Measurements from ENCODE around the gene MYRIP.
"Not testable (repeated sequence)": the region's sequence is repeated elsewhere in the genome, so short reads cannot be mapped to it uniquely, and the experiment has no call there.

MYRIP gene

DNA sequence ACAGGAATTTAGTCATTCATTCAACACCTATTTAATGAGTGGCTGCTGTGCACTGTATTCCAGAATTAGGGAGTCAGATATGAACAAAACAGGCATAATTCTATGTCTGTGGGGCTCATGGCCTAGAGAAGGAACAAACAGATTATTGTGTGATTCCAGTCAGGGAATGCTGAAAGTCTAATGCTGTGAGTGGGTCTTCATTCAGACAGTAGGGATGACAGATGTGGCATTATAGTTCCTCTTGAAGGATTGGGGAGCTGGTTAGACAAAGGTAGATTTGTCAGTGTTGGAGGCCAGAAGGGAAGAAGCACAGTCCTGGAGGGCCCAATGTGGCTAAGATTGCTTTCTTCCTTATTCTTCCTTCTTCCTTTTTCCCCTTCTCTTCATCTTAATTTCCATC lies 273.7 kb downstream of the MYRIP start:
- DNase-seq (ENCODE audit: low read depth in 2 of 2), result no peak

GRCh38 chr3:40084424-40084823 lies 275.0 kb downstream of the MYRIP start:
- not testable (repeated sequence) for DNase-seq (ENCODE audit: low read depth in 2 of 2)

- no peak for DNase-seq (ENCODE audit: low read depth in 2 of 2)
These were observed 277.8 kb downstream of the MYRIP start for GRCh38 chr3:40086890-40087883.

GRCh38 chr3:40088527-40089170 lies 279.2 kb downstream of the MYRIP start:
- no peak for DNase-seq (ENCODE audit: low read depth in 2 of 2)

DNA sequence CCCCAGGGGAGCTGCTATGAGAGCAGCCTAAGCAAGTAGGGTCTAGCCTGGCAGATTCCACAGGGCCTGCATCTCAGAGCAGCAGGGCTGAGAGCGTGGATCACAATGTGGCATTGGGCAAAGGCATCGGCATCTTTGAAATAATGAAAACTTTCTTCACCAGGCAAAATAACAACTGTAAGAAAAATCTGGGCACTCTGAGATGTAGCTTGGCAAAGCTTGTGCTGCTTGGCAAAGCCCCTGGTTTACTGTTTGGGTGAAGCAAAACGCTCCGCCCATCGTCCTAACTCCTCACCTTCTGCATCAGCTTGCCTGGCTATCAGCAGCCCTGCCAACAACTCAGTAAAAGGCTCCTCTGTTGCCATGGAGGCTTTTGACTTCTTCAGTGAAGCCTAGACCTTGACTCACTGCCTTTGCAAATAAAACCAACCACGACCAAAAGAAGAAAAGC lies 287.3 kb downstream of the MYRIP start:
- no peak for DNase-seq (ENCODE audit: low read depth in 2 of 2)

DNA sequence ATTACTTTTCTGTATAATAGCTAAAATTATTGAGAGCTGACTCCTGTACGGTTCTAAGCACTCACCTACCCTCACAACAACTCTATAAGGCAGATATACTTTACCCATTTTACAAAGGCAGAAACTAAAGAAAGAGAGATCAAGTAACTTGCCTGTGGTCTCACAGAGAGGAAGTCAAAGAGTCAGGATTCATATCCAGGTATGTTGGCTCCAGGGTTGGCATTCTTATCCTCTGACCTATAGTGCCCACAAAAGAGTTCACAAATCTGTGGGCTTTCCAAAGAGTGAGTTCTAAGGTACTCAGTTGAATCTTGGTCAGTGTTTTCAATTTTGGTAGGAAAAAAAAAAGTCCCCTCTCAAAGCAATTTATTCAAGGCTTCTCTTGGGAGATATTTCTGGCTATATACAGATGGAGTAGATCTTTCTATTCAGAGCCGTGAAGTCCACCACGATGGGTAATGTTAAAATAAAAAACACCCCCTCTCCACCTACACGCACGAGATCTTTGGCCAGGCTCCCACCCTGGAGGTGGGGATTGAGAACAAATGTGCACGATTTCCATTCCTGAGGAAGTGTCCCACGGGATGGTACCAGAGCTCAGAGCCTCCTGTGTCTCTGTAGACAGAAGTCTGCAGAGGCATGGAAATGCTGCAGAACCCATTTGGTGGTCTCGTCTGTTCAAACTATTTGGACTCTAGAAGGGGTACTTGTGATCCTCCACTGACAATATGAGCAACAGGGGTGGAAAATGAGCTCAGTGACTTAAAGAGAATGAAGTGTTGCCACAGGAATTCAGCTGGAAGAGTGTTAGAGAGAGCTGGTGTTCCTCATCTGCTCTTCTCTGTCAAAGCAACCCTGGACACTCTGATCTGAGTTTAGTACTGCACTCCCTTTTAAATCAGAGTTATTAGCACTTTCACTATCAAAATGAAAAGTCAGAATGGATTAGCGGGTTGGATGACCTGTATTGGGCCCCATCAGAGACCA lies 288.0 kb downstream of the MYRIP start:
- no peak for DNase-seq (ENCODE audit: low read depth in 2 of 2)

DNA sequence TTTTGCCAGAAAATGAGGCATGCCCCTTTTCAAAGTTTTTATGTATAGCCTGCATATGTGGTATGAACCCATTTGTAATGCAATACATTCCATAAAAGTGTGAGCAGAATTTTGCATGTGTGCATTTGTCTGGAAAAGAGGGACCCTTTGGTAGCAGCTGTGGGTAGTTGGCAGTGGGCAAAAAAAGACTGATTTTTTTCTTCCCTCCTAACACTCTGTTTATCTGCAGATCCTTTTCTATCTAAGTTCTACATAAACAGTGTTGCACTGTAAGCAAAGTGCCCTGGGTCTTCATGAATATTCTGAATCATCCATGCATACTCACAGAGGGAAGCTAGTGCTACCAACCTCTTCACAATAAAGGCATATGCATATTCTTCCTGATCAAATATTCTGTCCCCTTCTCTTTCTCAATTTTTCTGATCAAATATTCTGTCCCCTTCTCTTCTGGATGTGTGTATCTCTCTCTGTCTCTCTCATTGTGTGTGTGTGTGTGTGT lies 288.9 kb downstream of the MYRIP start:
- no peak for DNase-seq (ENCODE audit: low read depth in 2 of 2)

DNA sequence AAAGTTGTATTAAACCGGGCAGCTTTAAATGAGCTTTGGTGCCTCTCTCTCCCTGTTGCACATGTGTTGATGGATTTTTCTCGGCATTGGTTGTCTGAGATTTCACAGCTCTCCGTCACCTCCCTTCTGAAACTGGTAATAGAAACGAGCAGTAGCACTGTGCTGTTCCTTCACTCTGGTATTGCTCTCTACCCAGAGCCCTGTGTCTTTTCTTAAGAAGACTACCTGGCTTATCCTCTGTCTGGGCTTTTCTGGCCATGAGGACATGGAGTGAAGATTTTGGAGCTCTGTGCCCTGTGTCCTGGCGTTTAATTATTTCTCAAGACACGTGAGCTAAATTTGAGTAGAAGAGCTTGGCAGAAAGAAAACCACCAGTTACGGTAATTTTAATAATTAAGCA lies 290.5 kb downstream of the MYRIP start:
- no peak for DNase-seq (ENCODE audit: low read depth in 2 of 2)

DNA sequence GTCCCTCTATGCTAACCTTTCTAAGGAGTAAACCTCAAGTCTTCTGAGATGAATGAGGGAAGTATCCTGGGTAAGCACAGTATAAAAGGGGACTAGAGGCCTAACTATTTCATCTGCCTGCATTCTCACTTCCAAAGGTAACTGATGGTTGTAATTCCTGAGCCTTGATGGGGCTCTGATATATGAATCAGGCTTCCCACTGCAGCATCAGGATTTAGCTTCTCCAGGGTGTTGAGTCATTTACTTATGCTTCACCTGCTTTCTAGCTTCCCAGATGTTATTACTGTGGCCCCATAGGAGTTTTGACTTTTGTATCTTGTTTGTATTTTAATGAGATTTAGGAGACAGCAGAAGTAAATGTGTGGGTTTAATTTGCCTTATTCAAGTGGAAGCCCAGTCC lies 292.8 kb downstream of the MYRIP start:
- DNase-seq (ENCODE audit: low read depth in 2 of 2), result no peak

DNA sequence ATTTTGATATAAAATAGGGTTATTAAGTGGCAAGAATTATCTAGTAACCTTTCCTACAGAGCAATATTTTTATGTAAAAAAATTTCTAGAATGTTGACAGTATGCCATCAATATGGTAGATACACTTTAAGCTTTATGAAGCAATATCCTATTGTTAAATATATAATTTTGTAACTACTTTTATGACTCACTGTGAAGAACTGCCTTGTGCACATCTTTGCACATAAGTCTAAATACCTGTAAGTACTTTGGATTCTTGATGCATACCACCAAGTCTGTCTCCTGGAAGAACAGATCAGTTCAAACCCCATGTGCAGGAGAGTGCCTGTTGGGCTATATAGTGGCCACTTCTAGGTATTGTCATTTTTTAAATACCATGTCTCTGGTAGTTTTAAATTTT lies 294.4 kb downstream of the MYRIP start:
- no peak for DNase-seq (ENCODE audit: low read depth in 2 of 2)

GRCh38 chr3:40104441-40104840 lies 295.0 kb downstream of the MYRIP start:
- no peak for DNase-seq (ENCODE audit: low read depth in 2 of 2)

DNA sequence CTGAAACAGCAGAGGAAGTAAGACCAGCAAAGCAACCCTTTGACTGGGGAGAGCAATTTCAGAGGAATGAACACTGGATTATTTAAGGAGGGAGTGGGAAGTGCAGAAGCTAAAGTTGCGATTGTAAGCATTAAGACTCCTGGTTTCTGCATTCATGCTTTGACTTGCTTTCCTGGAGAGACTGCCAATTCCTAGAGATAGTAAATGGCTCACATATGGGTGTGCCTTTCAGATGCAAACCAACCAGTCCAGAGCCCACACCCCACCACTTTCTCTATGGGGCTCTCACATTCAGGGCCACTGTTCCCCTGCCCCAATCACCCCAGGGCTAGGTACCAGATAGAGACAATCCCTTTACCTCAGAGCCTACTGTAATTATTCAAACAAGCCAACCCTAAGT lies 299.2 kb downstream of the MYRIP start:
- DNase-seq (ENCODE audit: low read depth in 2 of 2), result no peak

- no peak for DNase-seq (ENCODE audit: low read depth in 2 of 2)
These were observed 300.5 kb downstream of the MYRIP start for GRCh38 chr3:40109641-40110490.

GRCh38 chr3:40116478-40117177 lies 307.2 kb downstream of the MYRIP start:
- no peak for DNase-seq (ENCODE audit: low read depth in 2 of 2)

GRCh38 chr3:40118091-40118490 lies 308.7 kb downstream of the MYRIP start:
- no peak for DNase-seq (ENCODE audit: low read depth in 2 of 2)

DNA sequence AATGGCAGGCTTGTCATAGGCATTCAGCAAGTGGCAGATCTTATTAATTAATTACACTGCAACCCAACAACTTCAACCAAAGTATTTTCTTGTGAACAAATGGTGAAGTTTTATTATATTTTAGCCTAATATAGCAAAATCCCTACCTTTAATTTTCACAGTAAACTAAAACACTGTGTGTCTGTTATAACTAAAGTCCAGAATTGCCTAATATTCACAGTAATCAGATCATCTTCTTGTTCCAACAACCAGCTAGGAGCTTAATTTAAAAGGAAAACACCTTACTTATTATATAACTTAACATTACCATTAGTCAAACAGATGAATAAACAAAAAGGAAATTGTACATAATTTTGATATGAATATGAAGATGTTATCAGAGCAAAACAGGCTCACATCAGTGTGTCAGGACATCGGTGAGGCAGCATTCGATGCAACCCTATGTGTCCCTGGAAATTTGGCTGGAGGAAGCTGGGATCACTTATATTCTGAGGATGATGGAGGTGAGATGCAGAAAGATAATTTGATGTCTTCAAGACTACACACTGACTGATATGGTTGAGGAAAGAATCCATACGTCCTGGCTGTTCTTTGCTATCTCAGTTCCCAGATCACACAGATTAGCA lies 310.8 kb downstream of the MYRIP start:
- DNase-seq (ENCODE audit: low read depth in 2 of 2), result no peak

- no peak for DNase-seq (ENCODE audit: low read depth in 2 of 2)
These were observed 311.4 kb downstream of the MYRIP start for GRCh38 chr3:40120806-40121205.

GRCh38 chr3:40124918-40125317 lies 315.5 kb downstream of the MYRIP start:
- no peak for DNase-seq (ENCODE audit: low read depth in 2 of 2)

GRCh38 chr3:40128166-40128565 lies 318.8 kb downstream of the MYRIP start:
- DNase-seq (ENCODE audit: low read depth in 2 of 2), result no peak

DNA sequence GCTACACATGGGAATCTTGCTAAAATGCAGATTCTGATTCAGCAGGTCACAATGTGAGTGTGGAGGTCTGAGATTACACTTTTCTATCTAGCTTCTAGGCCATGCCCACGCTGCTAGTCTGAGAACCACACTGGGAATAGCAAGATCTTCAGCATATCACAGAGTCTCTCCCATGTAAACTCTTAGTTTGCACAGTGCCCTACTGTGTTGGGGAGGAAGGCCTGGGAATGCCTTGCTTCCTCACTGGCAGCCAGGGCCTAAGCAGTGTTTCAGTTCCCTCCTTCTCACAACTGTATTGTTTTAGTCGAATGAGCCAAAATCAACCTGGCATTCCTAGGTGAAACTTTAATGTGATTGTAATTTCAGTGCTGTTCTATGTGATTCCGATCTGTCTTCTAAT lies 320.1 kb downstream of the MYRIP start:
- DNase-seq (ENCODE audit: low read depth in 2 of 2), result no peak
